NCI-H1694 treated with DMSO at 0.1 percent for 48 hours (cell line): ENCODE data around the gene SPOP.

Experiments used
- DNase-seq: peaks from one replicate; lab custom pipeline; 2025; lab: John Stamatoyannopoulos, UW

Gene SPOP

DNA sequence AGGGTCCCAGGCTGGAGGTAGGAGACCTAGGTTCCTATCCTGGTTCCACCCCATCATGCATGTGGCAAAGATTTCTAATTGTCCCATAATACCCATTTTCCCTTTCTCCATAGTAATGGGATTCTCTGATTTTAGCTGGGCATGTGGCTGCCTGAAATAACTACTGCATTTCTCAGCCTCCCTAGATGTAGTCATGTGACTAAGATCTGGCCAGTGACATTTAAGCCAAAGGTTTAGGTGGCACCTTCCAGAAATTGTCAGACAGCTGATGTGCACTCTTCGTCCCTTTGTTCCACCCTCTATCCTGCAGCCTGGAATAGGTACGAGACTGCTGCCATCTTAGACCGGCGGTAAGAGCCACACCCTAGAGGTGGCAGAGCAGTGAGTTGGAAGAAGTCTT, 94.0 kb downstream of the SPOP start:
- no peak for DNase-seq

DNA sequence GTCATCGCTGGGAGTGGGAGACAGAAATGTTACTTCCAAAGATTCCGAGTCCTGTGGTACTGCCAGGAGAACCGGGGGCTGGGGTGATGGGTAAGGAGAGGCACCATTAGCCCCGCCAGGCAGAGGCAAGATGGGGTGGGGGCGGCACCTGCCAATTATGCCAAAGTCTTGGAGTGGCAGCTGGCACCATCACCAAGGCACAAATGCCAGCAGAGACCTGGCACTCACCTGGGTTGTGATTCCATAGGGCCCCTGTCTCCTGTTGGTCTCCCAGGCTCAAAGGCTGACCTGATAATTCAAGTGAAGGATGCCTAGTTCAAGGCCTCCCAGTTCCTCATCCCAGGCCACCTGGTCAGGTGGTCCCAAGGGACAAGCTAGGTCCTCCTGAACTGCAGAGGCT, 94.7 kb downstream of the SPOP start:
- no peak for DNase-seq

DNA sequence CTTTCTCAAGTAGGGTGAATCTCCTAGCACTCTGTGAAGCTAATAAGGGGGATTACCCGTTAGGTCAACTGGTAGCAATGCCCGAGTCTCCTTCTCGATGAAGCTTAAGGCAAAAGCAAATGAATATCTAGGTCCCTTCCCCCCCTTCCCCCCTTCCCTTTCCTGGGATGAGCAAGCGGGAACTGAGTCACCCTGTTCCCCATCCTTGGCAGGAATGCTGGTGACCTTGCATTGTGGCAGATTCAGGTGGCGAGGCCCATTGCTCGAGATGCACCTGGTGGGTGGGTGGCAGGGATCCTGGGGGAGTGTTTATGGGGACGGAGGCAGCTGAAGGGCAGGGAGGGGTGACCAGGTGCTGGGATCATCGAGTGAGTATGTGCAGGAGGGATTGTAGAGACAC, 95.1 kb downstream of the SPOP start:
- DNase-seq: no peak

DNA sequence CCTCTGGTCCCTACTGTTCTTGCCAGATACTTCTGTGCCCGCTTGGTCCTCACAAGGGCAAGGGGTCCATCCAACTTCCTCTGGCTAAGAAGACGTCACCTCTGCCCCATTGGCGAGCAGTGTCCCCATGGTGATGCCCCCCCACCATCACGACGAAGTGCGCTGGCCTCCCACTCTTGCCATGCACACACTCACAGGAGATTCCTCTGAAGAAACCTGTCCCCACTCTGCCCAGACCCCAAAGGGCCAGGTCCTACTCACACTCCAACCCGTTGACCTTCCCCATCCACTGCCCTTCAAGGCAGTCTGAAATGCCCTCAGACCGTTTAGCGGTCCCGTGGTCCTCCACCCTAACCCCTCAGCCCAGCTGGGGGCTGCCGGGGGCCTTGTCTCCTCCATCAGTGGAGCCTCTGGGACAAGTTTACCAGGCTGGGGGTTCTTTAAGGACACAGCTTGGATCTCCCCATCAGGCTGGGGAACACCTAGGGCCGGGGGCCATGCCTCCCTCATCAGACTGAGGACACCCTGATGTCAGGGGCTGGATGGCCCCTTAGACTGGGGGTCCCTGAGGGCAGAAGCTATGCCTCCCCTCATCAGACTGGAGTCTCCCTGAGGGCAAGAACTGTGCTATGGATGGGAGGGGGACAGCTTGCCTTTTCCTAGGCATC, 95.7 kb downstream of the SPOP start:
- DNase-seq: no peak

DNA sequence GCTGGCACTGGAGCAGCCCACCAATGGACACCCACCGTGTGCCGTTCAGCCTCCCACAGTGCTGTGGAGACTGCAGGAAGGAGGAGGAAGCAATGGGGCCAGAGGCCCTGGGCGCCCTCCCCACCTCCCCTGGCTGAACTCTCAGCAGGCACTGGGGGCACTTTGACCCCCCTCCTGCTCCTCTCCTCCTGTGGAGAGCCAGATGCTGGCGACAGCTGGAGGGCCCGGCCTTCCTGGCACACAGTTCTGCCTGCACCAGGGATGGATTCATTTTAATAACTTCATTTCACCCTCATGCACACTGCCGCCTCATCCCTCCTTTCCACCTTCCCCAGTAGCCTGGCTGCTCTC, 96.3 kb downstream of the SPOP start:
- DNase-seq: peak; percentile 89

DNA sequence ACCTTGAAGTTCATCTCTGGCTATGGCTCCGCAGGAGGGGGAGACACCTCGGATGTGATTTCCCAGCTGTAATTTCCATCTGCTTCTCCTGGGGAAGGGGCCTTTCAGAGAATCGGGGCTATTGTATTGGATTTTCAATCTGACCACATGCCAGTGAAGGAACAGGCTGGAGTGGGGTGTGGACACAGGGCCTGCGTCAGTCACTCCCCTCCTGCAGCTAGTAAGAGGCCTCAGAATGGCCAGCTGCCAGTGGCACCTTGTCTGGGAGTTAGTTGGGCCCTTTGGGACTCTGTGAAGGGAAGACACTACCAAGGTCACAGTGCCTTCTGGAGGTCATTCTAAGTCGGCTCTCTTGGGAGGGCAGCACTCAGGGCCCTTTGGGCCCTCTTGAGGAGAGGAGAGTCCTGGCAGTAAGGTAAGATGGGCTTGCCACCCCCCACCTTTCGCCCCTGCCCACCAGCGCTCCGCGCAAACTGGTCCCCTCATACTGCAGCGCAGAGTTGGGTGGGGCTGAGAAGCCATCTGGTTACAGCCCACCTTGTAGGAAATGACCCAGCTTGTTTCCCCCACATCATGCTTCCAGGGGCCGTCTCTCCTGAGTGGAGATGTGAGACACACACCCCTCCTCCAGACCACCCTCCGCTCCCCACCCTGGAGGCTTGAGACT, 96.8 kb downstream of the SPOP start:
- no peak for DNase-seq

DNA sequence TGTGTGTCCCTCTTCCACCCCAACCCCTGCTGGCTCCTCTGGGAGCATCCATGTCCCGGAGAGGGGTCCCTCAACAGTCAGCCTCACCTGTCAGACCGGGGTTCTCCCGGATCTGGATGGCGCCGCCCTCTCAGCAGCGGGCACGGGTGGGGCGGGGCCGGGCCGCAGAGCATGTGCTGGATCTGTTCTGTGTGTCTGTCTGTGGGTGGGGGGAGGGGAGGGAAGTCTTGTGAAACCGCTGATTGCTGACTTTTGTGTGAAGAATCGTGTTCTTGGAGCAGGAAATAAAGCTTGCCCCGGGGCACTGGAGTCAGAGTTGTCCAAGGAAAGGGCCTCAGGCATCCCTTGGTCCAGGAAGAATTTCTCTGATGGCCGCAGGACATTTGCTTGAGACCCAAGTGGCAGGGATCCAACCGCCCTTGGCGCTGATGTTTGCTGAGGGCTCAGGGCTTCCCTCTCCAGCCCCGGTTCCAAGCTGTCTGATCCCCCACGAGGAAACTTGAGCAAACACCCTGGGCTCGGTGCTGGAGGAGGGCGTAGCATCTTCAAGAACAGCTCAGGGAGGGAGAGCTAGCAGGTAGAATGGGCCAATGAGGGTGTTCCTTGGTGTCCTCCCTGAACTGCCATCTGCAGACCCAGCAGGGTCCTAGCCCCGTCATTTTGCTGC, 97.7 kb downstream of the SPOP start:
- no peak for DNase-seq

DNA sequence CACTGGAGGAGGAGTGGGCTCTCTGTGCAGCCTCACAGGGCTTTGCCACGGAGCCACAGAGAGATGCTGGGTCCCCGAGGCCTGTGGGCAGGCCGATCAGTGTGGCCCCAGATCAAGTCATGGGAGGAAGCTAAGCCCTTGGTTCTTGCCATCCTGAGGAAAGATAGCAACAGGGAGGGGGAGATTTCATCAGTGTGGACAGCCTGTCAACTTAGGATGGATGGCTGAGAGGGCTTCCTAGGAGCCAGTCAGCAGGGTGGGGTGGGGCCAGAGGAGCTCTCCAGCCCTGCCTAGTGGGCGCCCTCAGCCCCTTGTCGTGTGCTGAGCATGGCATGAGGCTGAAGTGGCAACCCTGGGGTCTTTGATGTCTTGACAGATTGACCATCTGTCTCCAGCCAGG, 98.4 kb downstream of the SPOP start:
- no peak for DNase-seq

DNA sequence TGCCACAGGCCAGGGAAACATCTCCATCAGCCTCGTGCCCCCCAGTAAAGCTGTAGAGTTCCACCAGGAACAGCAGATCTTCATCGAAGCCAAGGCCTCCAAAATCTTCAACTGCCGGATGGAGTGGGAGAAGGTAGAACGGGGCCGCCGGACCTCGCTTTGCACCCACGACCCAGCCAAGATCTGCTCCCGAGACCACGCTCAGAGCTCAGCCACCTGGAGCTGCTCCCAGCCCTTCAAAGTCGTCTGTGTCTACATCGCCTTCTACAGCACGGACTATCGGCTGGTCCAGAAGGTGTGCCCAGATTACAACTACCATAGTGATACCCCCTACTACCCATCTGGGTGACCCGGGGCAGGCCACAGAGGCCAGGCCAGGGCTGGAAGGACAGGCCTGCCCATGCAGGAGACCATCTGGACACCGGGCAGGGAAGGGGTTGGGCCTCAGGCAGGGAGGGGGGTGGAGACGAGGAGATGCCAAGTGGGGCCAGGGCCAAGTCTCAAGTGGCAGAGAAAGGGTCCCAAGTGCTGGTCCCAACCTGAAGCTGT, 98.9 kb downstream of the SPOP start:
- no peak for DNase-seq

DNA sequence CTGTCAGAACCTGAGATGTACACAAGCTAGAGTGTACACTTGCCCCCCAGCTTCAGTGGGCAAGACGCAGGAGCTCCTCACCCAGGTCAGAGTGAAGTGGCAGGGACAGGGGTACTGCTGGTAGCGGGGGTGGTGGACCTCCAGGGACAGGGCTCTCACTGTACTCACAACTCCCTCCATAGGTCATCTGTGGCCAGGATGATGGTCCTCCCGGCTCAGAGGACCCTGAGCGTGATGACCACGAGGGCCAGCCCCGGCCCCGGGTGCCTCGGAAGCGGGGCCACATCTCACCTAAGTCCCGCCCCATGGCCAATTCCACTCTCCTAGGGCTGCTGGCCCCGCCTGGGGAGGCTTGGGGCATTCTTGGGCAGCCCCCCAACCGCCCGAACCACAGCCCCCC, 99.5 kb downstream of the SPOP start:
- no peak for DNase-seq

DNA sequence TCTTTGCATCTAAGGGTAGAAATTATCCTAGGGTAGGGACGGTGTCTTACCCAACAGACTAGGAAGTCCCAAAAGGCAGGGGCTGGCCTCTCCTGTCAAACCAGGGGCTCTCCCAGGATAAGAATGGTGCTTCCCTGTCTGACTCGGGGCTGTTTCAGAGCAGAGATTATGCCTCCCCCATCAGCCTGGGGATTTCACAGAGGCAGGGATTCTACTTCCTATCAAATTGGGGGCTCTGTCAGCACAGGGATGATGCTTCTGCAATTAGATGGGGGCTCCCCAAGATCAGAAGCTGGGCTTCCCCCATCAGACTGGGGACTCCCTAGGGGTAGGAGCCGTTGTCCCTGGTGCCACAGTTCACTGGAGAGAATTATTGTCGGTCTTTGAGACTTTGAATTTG, 99.9 kb downstream of the SPOP start:
- DNase-seq: no peak

DNA sequence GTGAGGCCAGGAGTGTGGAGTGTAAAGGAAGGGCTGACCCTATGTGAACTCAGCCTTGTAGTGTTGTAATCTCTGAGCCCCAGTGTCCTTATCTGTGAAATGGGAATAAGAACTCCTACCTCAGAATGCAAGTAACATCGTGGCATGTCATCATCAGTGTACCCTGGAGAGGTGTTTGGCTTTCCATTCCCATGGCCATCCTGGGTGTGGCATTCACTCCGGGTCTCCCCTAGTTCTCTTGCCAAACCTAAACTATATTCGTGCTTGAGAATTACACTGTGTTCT, 100.3 kb downstream of the SPOP start:
- DNase-seq: no peak

DNA sequence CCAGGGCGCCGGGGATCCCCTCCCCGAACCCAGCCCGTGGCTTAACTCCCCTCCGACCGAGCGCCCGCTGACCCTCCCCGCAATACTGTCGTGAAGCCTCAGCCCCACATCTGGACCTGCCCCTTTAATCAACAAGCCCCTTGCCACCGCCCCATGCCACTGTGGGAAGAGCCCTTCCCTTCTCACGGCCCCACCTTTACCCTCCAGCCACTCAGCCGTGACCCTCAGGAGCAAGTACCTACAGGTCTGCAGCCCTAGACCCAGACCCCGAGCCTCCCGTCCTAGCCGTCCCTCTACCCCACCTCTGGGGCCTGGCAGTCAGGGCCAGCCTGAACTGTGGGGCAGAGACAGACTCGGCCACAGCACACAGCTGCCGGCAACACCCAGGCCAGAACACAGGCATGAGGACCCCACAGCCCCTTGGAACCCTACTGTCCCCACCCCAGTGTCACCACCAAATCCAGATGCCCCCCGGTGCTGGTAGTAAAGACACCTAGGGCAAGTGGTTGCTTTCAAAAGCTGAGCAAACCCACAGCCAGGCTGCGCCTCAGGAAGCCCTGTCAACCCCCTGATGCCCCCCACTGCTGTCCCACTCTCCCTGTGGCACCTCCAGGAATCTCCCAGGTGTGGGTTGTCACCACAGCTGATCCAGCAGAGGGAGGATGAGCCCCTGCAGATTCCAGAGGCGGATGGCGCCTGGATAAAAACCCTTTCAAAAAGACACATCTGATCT, 100.8 kb downstream of the SPOP start:
- no peak for DNase-seq

DNA sequence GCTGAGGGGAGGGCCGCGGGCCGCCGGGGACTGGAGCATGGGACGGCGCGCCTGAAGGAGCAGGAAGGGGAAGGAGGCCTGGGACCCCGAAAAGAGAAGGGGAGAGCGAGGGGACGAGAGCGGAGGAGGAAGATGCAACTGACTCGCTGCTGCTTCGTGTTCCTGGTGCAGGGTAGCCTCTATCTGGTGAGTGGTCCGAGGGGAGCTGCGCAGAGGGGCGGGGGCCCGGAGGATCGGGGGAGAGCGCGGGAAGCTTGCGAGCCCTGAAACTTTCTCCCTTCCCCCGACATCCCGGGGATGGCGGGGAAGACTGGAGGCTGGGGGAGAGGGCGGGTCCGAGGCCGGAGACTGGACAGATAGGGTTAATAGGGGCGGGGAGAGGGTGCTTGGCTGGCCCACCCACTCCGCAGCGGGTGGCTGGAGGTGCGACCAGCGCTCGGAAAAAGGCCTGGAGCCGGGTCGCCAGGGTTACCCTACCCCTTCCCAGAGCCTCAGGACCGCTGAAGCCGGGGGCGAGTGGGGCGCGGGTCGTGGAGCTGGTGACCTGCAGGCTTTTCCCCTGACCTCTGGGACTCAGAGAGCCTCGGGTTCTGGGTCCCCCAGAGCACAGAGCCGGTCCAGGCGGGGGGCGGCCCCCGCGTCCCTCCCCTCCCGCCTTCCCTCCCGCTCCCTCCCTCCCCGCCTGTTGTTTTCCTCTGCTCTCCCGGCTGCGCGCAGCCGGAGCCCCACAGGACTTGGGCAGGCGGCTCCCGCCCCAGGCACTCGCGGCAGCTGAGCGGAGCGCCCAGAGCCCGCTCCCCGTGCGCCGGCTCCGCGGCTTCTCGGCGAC, 101.6 kb downstream of the SPOP start:
- DNase-seq: peak; percentile 15

DNA sequence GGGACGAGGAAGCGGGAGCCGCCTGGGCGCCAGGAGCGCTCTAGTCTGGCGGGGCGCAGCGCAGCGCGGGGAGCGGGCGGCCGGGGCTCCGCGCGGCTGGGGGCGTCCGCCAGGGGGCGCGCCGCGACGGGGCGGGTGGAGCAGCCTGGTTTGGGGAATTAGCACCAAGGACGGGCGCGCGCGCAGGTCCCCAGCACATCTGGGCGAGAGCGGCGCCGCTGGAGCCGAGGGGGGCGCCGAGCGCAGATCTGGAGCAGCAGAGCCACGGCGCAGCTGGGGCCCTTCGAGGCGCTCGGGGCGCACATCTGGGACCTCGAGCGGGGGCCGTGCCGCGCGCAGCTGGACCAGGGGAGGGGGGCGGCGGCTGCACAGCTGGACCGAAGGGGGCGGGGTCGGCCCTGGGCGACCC, 102.2 kb downstream of the SPOP start, which contains the start of gene NXPH3:
NXPH3 (plus strand) TSS at position 193 of the 409 bp plus-strand sequence. CDS start 349 bp downstream, outside the sequence.
- DNase-seq: peak; percentile 37

DNA sequence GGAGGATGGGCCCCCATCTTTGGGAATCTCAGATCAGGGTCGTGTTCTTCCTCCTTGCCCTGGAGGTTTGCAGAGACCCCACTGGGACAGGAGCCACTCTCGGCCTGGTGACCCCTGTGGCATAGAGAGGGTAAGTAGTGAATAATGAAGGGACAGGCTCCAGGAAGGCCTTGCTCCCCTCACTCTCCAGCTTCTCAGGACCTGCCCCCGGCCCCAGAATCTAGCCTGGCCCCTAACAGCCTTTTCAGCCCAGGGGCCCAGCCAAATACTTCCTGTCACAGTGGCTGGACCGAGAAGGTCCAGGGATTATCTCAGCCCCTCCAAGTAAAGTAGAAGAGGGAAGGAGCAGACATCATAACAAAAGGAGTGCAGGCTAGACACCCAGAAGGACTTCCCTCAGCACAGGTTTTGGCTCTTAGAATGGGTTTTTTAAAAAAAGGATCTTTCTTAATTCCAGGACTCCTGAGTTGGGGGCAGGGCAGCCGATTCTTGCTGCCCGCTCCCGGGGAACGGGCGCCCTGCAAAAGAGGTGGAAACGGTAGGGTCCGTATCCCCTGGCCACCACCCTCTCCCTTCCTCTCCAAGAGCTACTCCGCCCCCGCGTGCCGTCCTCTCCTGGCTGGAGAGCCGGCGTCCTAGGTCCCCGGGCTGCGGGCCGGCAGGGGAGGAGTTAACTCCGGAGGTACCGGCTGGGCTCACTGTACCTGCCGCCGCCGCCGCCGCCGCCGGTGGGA, 102.8 kb downstream of the SPOP start:
- DNase-seq: peak; percentile 35

DNA sequence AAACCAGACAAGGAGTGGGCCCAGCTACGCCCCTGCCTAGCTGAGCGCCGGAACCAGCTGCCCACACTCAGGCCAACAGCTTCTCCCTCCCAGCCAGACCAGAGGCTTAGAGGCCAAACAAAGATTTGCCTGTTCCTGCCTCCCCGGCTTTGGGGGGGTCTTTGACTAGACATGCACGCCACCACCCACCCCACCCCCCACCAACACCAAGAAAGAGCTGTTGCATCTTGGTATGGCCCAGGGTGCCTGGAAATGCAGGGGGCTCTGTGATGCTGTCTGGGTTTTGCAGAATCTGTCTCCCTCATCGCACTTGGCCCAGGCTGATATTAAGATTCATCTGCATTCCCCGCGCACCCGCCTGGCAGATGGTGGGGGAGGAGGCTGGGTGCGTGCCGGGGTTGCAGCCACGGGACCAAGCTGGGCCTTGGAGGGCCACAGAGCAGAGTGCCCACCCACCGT, 103.5 kb downstream of the SPOP start:
- DNase-seq: peak; percentile 46

DNA sequence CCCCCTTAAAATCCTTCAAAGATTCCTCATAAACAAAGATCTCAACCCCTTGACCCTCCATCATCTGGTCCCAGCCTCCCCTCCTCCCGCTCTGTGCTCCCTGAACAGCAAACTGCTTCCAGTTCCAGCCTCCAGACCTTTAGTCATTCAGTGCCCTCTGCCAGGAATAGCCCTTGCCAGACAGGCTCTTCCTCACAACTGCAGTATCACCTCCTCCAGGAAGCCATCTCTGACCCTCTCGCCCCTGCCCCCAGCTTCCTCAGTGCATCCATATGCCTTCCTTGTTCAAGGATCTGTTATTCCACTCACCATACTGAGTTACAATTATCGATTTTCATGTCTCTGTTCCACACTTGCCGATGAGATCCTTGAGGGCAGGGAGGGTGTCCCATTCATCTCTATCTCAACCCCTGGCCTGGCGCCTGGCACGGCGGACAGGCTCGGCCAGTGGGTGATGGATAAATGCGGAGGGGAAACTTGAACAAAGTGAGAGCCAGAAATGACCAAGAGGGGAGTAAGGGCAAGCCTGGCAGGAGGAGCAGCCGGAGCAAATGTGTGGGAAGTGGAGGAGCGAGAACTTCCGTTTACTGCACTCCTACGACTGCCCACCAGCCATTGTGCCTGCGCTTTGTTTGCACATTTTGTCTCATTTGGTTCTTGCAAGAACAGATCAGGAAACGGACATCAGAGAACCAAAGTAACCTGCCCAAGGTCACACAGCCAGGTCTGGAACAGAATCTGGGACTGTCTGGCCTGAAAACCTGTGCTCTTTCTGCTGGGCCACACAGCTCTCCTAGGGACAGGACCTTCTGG, 104.2 kb downstream of the SPOP start:
- DNase-seq: no peak

DNA sequence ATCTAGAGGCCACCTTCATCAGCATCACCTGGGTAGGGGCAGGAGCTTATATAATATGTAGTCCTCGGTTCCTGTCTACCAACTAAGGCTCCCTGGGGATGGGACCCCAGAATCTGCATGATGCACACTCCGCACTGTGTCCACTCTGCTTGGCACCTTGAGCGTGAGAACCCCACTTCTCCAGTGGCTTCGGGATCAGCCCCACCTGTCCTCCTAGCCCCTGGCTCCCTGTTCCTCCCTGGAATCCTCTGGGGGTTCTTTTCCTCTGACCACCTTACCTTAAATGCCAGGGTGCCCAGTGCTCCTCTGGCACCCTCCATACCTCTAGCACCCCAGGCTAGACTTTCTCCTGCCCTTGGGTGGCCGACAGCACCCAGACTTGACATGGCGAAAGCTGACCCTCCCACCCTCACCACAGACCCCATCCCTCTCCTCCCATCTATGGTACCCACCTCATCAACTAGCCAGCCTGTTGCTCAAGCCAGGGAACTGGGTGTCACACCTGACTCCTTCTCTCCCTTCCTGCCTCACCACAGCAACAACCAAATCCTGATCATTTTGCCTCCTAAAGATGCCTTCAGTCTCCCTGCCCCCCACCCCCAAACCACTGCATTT, 105.0 kb downstream of the SPOP start:
- no peak for DNase-seq

DNA sequence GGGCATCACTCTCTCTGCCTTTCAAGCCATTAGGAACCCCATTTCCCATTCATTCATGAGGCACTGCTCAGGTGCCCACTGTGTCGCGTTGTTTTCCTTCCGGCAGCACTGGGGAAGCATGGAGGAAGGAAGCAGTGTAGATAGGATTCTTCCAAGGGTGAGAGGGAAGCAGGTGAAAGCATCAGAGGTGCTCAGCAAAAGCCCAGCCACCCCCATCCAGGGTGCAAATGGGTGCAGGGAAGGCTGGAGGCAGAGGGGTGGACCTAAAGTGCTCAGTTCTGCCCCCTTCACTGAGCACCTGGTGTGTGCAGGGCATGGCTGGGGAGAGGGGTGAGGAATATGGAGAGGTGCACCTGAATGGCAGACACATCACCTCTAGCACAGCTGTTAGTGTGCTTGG, 105.7 kb downstream of the SPOP start:
- no peak for DNase-seq
